ENCODE results near the gene NAAA.
A peak's percentile ranks its signal among the peaks of the same experiment; 100 is the strongest.
"Not testable (repeated sequence)": the region's sequence is repeated elsewhere in the genome, so short reads cannot be mapped to it uniquely, and the experiment has no call there.

Gene NAAA

GRCh38 chr4:75919920-75920319 lies 20.9 kb downstream of the NAAA start:
- DNase-seq (ENCODE audit: low spot score), result peak; percentile 10

- peak; percentile 72 for DNase-seq (ENCODE audit: low spot score)
Measured at GRCh38 chr4:75916091-75916661, 24.6 kb downstream of the NAAA start.

GRCh38 chr4:75912968-75913367 lies 27.8 kb downstream of the NAAA start:
- no peak for DNase-seq (ENCODE audit: low spot score)

- not testable (repeated sequence) for DNase-seq (ENCODE audit: low spot score)
Measured at GRCh38 chr4:75910831-75911230, 30.0 kb downstream of the NAAA start.

- no peak for DNase-seq (ENCODE audit: low spot score)
Measured at GRCh38 chr4:75909405-75909804, 31.4 kb downstream of the NAAA start.

GRCh38 chr4:75908555-75908954 lies 32.3 kb downstream of the NAAA start:
- no peak for DNase-seq (ENCODE audit: low spot score)

GRCh38 chr4:75907966-75908365 lies 32.8 kb downstream of the NAAA start:
- DNase-seq (ENCODE audit: low spot score), result no peak

- no peak for DNase-seq (ENCODE audit: low spot score)
Measured at GRCh38 chr4:75904076-75904475, 36.7 kb downstream of the NAAA start.

- DNase-seq (ENCODE audit: low spot score), result no peak
Measured at GRCh38 chr4:75902352-75902751, 38.5 kb downstream of the NAAA start, which contains the start of gene PPEF2. TSS of gene PPEF2 (minus strand) at chr4:75902452. CDS start at chr4:75896325, 6,127 bp downstream.

GRCh38 chr4:75898536-75898935 lies 42.3 kb downstream of the NAAA start:
- DNase-seq (ENCODE audit: low spot score), result no peak

GRCh38 chr4:75895744-75896314 lies 45.0 kb downstream of the NAAA start:
- peak; percentile 43 for DNase-seq (ENCODE audit: low spot score)

- DNase-seq (ENCODE audit: low spot score), result no peak
Measured at GRCh38 chr4:75892508-75892907, 48.3 kb downstream of the NAAA start.

- DNase-seq (ENCODE audit: low spot score), result no peak
Measured at GRCh38 chr4:75891611-75892010, 49.2 kb downstream of the NAAA start.

- DNase-seq (ENCODE audit: low spot score), result no peak
Measured at GRCh38 chr4:75889537-75890199, 51.1 kb downstream of the NAAA start.

GRCh38 chr4:75886104-75886503 lies 54.7 kb downstream of the NAAA start:
- DNase-seq (ENCODE audit: low spot score), result no peak

- no peak for DNase-seq (ENCODE audit: low spot score)
Measured at GRCh38 chr4:75881476-75881875, 59.3 kb downstream of the NAAA start.

GRCh38 chr4:75880278-75880677 lies 60.5 kb downstream of the NAAA start:
- DNase-seq (ENCODE audit: low spot score), result no peak

- DNase-seq (ENCODE audit: low spot score), result no peak
Measured at GRCh38 chr4:75878246-75878756, 62.5 kb downstream of the NAAA start.

GRCh38 chr4:75876218-75876617 lies 64.6 kb downstream of the NAAA start:
- no peak for DNase-seq (ENCODE audit: low spot score)

GRCh38 chr4:75869100-75869499 lies 71.7 kb downstream of the NAAA start:
- no peak for DNase-seq (ENCODE audit: low spot score)

GRCh38 chr4:75867130-75867529 lies 73.7 kb downstream of the NAAA start:
- no peak for DNase-seq (ENCODE audit: low spot score)

Measured in AG08395 (cell line).